ENCODE measurements around the gene CCDC192.
"Not testable (repeated sequence)": the region's sequence is repeated elsewhere in the genome, so short reads cannot be mapped to it uniquely, and the experiment has no call there.

Gene CCDC192

GRCh38 chr5:127769386-127769785 lies 66.2 kb downstream of the CCDC192 start:
- DNase-seq, result no peak

- DNase-seq, result no peak
These were observed 67.1 kb downstream of the CCDC192 start for GRCh38 chr5:127770272-127770671.

- DNase-seq, result no peak
These were observed 69.3 kb downstream of the CCDC192 start for GRCh38 chr5:127772531-127772930.

- DNase-seq, result no peak
These were observed 71.0 kb downstream of the CCDC192 start for GRCh38 chr5:127774221-127774620.

- no peak for DNase-seq
These were observed 73.3 kb downstream of the CCDC192 start for GRCh38 chr5:127776477-127776876.

GRCh38 chr5:127777957-127778356 lies 74.8 kb downstream of the CCDC192 start:
- DNase-seq, result no peak

- not testable (repeated sequence) for DNase-seq
These were observed 79.3 kb downstream of the CCDC192 start for GRCh38 chr5:127782450-127782849.

GRCh38 chr5:127785098-127785927 lies 82.1 kb downstream of the CCDC192 start:
- no peak for DNase-seq

GRCh38 chr5:127791439-127791838 lies 88.2 kb downstream of the CCDC192 start:
- DNase-seq, result no peak

GRCh38 chr5:127791908-127792307 lies 88.7 kb downstream of the CCDC192 start:
- DNase-seq, result not testable (repeated sequence)

- no peak for DNase-seq
These were observed 89.9 kb downstream of the CCDC192 start for GRCh38 chr5:127793052-127793451.

GRCh38 chr5:127793879-127794278 lies 90.7 kb downstream of the CCDC192 start:
- DNase-seq, result no peak

- DNase-seq, result no peak
These were observed 93.0 kb downstream of the CCDC192 start for GRCh38 chr5:127796211-127796610.

- no peak for DNase-seq
These were observed 96.2 kb downstream of the CCDC192 start for GRCh38 chr5:127799293-127799905.

- no peak for DNase-seq
These were observed 98.7 kb downstream of the CCDC192 start for GRCh38 chr5:127801751-127802476.

- DNase-seq, result no peak
These were observed 99.3 kb downstream of the CCDC192 start for GRCh38 chr5:127802477-127802865.

GRCh38 chr5:127804886-127805426 lies 101.8 kb downstream of the CCDC192 start:
- DNase-seq, result no peak

GRCh38 chr5:127805448-127805847 lies 102.3 kb downstream of the CCDC192 start:
- DNase-seq, result no peak

- DNase-seq, result no peak
These were observed 103.6 kb downstream of the CCDC192 start for GRCh38 chr5:127806776-127807175.

GRCh38 chr5:127809533-127809932 lies 106.3 kb downstream of the CCDC192 start:
- no peak for DNase-seq

- no peak for DNase-seq
These were observed 106.8 kb downstream of the CCDC192 start for GRCh38 chr5:127810017-127810416.

GRCh38 chr5:127810707-127811490 lies 107.7 kb downstream of the CCDC192 start:
- peak; percentile 79 to 80 for DNase-seq

- DNase-seq, result no peak
These were observed 109.4 kb downstream of the CCDC192 start for GRCh38 chr5:127812570-127812969.

Measured in AML-193 (cell line).